A204.1 (cell line): ENCODE results near the gene TYW5.

Experiments
- FAIRE-seq: peaks from 2 replicates; lab custom pipeline; 2012; peaks lifted over from hg19 to GRCh38; lab: Jason Lieb, UNC

The TYW5 gene, protein sequence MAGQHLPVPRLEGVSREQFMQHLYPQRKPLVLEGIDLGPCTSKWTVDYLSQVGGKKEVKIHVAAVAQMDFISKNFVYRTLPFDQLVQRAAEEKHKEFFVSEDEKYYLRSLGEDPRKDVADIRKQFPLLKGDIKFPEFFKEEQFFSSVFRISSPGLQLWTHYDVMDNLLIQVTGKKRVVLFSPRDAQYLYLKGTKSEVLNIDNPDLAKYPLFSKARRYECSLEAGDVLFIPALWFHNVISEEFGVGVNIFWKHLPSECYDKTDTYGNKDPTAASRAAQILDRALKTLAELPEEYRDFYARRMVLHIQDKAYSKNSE

DNA sequence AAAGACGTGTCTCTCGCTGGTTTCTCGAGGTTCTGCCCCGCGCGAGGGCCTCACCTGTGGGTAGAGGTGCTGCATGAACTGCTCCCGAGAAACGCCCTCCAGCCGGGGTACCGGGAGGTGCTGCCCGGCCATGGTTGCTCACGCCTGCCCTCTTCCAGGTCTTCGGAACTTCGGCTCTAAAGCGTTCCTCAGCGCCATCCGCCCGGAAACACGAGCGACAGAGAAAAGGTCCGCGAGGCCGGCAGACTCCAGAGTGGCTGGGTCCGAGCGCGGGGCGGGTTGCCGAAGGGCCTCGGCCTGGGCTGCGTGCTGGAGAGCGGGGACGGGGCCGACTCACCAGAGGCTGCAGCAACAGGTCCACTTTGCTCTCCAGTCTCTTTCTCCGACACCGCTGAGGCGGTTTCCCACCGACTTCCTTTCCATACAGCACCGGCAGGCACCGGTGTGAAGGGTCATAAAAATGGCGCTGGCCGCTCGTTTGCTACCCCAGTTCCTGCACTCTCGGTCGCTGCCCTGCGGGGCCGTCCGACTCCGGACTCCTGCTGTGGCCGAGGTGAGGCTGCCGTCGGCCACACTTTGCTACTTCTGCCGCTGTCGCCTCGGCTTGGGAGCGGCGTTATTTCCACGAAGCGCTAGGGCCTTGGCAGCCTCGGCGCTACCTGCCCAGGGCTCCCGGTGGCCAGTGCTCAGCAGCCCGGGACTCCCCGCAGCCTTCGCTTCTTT, at the start of gene TYW5, which contains the start of gene MAIP1:
Gene TYW5 (minus strand): TSS at position 153 of the 723 bp plus-strand sequence. CDS start 21 bp downstream, at position 132.
Gene MAIP1 (plus strand): TSS at position 244 of the 723 bp plus-strand sequence. CDS start 217 bp downstream, at position 461.
- FAIRE-seq = no peak

DNA sequence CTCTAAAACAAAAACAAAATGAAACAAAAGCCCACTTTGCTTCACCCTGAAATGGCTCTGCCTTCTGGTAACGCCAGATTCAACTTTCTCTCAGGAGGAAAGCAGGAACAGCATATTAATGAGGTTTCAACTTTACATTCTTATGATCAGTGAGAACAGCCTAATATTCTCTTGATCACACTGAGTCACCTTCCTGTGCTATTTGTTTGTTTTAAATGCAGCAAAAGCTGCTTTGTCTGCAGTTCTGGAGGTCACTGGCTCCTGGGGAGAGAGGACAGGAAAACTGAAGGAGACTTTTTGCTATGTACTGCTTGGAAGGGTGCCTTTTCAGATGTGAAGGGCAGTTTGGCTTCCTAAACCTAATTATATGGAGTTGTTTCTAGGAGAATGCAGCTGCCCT, 48.2 kb upstream of the TYW5 start:
- FAIRE-seq = no peak

DNA sequence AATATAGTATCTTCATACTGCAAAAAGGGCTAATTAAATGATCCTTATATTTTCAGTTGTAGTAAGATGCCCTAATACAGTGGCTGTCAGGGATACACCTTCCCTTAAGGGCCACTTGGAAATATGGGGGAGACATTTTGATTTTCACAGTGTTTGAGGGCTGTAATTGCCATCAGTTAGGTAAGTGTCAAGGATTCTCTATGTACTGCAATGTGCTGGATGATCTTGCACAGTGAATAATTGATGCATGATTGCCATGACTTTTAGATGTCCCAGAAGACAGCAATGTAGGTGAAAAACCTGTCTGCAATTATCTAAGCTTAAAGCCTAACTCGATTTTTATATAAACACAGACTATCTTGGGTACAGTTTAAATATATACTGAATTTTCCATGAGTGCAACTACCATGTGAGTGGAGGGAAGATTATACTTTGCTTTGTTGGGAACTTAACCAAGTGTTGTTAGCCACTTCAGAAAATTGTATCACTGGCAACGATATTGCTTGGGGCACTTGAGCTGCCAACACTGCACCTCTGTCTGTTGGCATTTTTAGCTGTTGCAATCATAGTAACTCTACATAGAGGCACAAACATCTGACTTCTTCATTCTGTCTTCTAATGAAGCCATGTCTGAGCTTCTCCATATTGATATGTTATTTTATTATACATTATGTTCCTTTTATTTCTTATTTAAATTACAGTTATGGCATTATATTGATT, 45.3 kb upstream of the TYW5 start:
- FAIRE-seq = no peak

DNA sequence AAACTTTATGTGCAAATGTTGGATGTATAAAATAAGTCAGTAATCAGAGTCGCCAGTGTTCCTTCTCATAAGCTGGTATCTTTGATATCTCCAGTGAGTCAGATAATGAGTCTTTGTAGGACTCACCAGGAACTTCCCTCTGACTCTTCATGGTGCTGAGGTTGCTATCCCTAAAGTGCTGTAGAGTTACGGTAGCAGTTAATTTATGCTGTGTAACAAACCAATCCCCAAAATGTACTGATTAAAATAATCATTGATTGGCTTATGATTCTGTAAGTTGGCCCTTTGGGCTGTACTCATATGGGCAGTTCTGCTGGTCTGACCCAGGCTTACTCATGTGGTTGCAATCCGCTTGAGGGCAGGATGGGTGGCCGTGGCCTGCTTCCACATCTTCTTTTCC, 43.9 kb upstream of the TYW5 start:
- FAIRE-seq = no peak

DNA sequence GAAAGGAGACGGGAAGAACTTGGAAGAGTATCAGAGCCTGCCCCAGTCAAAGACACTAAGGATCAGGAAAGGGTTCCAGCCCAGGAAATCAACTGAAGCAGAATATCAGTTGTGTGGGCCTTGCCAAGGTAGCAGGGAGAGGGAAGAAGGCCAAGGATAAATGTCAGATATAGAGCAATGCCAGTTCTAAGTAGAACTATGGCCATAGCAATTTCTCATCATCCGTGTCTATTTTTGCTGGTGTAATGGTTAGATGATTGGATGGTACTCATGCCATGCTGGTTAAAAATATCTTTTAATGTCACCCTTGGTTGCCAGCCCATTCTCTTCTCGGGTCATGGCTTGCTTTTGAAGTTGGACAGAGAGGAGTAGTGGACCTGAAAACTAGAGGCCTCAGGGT, 42.0 kb upstream of the TYW5 start:
- FAIRE-seq = no peak

DNA sequence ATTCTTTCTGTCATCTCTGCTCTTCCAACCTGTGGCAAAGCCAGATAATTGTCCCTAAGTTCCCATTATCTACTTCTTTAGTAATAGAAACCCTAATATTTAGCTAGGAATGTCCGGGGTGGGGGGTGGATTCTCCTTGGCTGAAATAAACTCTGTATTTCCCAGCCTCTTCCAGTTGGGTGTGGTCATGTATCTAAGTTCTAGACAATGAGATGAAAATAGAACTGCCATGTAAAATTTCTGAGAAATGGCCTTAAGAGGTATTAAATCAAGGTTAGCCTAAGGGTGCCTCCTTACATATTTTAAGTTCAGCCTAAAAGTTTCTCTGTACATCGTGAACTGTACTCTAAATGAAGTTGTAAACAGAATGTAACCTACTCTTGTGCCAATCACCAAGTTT, 39.6 kb upstream of the TYW5 start:
- FAIRE-seq = no peak

DNA sequence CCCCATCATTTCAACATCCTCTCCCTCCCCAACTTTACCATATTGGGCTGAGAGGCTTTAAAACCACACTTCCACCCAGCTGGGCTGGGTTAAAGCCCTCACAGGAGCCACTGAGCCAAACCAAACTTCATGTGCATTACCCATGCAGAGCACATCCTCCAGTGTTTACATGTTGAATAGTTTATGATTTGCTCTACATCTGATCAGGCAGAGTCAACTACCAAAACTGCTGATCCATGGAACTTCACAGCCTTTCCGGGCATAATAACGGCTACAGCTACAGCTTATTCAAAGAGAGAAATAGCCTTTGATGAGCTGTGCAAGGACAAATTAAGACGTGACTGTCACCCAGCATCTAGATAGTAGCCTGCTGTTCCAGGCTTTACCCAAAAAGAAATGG, 39.1 kb upstream of the TYW5 start:
- FAIRE-seq = no peak

DNA sequence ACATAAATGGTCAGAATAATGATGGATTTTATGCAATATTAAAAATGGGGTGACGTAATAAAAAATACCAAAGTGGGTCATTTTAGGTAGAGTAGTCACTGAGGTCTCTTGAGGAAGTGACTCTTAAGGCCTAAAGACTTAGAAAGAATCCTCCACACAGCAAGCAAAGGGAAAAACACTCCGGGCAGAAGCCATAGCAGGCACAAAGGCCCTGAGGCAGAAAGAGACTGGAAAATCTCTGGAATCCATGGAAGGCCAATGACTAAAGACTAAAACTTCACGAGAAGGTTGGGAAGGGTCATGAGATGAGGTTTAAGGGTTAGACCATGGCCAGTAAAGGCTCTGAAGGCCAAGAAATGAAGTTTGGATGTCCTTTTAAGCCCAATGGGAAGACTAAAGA, 37.0 kb upstream of the TYW5 start:
- no peak for FAIRE-seq

DNA sequence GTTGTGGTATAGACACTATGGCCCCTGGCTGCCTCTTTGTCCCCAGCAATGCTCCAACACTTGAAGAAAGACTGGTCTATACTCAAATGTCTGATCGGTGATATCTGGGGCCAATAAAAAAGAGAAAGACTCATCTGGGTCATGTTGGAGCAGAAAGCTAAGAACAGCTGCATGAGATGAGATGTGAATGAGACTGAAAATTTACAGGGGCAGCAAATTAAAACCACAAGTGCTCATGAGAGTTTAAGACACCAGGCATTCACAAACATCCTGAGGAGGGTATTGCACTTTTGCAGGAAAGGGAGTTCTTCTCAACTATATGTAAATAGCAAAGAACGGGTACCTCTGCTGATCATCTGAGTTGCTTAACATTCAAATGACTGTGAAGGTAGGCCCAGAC, 36.4 kb upstream of the TYW5 start:
- FAIRE-seq = no peak

DNA sequence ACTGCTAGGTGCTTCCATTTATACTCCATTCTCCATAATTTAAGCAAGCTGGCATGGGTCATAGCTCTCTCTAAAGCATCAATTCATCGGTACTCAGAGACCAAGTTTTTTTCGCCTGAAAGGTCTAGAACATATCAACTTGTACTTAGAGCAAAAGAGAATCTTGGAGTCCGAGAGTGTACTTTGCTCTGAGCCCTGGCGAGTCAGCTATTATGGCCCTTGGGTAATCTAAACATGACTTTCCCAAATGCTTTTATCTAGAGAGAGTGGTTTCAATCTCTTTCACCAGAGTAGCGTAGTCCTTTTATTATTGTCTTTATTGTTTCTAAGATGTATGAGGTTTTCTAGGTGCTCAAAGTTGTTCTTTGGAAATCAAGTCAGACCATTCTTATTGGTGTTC, 34.5 kb upstream of the TYW5 start:
- FAIRE-seq = no peak

DNA sequence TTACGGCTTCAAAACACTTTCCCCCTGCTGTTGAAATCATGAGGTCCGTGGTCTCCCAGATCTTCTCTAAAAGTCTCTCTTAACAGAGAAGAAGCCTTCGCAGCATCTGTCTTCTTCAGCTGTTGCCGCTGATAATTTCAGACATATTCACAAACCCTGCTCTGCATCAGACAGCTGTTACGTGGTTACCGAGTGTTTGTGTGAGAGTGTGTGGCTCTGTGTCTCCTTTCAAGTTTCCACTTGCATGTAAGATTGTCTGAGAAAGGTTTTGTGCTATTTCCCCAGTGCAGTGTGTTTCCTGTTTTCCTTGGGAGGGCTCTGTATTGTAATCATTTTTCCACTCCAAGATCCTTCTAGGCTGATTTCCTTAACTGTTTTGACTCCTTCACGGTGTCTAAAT, 32.9 kb upstream of the TYW5 start:
- no peak for FAIRE-seq

DNA sequence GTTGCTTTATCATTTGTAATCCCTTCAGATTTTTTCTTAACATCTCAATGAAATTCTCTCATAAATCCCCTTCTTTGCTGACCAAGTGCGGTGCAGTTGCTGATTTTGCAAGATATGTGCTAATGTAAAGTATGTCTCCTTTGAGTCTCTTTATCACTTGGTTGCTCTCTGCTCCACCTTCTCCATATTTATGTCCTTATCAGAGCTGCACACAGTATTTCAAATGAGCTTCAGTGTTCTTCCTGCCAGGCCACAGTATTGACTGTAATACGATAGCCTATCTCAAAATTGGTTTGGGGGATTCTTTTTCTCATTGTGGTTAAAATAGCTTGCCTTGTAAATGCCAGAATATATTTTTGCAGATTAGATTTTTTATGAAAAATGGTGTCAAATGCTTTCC, 32.3 kb upstream of the TYW5 start:
- FAIRE-seq = no peak

DNA sequence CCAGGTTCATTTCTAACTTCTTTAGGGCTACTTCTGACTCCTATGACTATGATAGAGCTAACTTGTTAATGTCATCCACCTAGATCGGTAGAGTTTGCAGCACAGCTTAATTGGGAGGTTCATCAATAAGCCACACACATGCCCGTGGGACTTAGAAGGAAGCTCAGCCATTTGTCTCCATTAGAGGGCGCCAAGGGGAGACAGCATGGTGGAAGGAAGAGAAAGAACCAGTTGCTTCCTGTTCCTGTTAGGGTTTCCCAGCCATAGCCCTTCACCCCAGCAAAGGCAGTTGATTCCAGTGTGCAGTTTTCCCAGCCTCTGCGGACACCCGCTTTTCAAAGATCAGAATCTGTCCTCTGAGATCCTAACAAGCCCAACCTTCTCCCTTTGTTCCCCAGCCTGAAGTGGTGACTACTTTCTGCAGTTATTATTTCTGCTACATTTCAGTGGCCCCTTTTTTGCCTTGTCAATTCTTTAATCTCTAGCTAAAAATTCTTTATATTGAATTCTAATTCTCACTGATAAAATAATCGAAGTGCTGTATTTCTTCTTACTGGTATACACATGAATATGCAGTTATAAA, 30.4 kb upstream of the TYW5 start:
- FAIRE-seq = peak; percentile 14

DNA sequence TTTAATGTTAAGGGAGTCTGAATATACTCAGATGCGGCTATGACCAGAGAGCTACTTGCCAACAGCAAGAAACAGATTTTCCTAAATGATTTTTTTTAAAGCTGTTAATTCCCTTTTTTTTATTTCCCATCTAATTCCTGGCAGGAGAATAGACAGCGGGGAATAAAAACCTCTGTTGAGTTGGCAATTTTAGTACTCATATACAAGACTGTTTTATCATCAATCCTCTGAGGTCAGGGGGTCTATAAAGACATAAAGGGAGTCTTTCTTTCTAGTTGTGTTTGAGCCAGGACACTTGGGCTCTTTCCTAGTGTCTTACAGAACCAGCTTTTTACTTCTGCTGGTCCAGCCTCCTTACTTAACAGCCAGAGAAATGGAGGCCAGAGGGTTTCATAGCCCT, 29.5 kb upstream of the TYW5 start:
- no peak for FAIRE-seq

DNA sequence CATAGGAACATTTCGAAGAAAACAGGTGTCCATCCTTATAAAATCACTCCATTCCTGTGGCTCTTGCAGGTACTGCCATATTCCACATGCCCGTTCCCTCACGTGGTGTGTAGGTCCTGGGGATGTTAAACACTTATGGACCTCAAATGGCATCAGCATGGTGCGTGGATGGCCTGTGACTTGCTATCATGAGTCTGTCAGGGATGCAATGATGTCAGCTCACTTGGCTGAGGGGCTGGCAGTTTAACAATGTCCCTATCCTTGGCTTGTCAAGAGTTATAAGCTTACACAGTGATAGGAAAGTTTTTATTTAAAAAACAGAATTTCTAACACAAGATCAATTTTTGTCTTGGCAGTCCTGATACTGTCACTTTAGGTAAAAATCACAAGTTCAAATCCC, 28.9 kb upstream of the TYW5 start:
- FAIRE-seq = no peak

DNA sequence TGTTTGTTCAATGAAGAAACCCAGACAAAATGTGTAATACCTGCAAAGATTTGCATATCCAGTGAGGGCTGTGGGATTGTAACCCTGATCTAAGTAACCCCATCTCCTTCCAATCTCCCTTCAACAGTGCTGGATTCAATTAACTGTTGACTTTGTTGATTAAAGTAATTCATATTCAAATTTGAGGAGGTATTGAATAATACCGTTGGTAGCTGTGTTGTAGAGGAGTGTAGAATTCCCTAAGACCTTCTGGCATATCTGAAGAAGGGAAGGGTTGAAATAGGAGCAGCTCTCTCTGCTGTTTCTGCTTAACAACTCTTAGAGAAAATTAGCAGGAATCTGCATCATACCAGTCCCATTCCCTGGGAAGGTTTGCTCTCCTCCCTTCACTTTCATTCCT, 28.2 kb upstream of the TYW5 start:
- FAIRE-seq = no peak

DNA sequence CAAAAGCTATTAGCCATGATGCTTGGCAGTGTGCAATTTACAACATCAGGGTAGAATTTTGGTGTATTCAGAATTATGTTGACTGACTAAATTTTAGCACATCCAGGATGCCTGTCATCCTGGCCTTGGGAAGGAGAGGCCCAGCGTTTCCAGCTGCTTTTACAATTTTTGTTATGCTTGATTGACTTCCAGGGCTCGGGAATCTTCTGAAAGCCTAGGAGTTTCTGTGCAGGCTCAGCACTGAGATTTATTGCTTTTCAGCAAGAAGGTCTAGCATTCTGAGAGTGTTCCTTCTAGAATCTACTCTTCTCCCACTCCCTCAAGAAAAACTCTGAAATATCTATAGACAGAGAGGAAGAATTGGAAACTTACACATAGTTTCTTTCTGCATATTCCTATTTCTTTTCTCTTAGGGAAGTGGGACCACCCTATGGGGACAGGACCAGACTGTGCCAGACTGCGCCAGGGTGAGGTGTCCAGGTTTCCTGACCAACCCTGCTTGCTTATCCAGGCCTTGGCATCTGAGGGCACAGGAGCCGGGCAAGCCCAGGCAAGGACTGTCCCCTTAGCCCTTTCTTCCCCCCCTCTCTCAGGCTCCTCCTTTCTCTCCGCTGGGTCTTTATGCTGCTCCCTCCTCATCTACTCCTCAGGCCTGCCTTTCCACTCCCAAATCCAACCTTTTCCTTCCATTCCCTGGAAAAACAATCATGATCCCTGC, 27.0 kb upstream of the TYW5 start:
- FAIRE-seq = no peak

DNA sequence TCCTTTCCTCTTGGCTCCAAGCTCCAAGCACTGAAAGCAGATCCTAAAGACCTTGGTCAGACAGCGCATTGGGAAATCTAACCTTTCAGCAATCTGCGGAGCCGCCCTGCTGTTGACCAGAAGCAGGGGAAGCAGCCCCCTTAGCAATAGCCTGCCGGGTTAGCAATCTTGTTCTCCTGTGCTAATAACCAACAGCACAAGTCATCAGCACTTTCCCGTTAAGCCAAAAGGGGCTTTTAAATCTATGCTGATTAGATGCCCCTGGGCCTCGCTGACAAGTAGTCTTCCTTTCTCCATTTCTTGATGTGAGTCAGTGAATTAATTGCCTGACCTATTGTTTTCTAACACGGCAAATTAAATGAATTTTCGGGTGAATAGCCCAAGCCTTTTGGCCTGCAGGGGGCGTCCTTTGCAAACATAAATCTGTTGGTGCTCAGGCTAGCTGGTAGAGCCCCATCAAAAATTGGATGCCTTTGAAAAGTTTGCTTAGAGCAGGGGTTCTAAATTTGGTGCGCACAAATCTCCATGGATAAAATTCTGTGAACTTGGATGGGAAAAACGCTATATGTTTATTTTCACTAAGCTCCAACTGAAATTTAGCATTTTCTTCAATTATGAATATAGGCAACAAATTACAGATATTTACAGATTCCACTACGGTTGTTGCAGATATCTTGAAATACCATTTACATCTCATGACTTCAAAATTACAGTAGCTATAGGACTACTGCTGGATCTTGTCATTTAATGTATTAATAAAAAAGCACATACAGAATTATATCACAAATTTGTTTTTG, 24.7 kb upstream of the TYW5 start:
- FAIRE-seq = peak; percentile 87

DNA sequence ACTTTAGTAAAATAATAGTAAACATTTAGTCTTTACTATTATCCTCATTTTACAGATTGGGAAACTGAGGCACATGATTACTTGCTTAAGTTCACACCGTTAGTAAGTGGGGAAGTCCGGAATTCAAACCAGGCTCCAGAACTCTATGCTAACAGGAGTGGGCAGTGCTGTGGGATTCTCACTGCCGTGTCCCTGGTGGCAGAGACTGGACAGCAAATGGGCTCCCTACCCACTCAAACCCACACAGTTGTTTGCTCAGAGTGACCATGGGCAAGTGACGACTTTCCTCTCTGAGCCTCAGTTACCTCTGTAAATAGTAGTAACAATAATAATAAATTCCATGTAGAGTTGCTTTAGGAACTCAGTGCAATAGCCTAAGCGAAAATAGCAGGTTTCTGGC, 24.1 kb upstream of the TYW5 start:
- no peak for FAIRE-seq

DNA sequence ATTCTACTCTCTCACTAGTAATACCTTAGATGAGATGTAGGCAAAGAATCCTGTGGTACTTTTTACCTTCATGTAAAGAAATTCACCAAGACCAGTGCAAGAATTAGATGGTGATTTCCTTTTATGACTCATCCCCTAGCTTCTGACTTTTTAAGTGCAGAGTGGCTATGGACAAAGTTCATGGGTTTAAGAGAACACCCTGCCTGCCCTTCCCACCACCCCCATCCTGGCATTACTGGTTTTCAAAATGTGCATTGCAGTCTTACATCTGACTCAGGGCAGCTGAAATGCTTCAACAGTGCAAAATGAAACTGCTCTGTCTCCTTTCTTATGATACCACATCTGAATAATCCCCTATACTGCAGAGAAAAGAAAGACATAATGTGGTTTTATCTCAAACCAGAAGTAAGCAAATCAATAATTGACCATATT, 22.7 kb upstream of the TYW5 start:
- FAIRE-seq = no peak

DNA sequence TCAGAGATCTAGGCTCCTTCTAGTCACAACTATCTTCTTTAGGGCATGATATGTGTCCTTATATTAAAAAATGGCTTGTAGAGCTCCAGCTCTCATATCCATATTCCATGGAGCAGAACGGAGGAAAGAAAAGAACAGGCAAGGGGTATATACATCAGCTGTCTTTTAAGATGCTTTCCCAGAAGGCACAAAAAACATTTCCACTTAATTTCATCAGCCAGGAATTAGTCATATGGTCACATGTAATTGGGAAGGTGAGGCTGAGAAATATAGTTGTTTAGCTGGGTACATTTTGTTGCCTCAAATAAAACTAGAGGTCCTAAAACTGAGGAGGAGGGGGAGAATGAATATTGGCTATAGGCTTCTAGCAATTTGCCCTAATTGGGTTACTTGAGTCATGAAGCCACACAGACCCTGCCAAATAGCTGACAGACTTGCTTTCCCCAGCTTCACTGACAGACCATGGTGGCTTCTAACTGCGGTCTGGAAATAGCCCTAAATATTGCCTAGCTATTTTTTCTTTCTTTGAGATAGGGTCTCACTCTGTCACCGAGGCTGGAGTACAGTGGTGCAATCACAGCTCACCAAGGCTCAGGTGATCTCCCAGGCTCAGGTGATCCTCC, 20.1 kb upstream of the TYW5 start:
- no peak for FAIRE-seq
